HG03159 (cell line): ENCODE data around the gene RCAN2.
A peak's percentile ranks its signal among the peaks of the same experiment; 100 is the strongest.
"Not testable (repeated sequence)": the region's sequence is repeated elsewhere in the genome, so short reads cannot be mapped to it uniquely, and the experiment has no call there.

ENCODE experiments used
- ATAC-seq: cut with Tn5 transposase; IDR thresholded peaks from one replicate; pipeline ENCODE4 v1.9.1; 2021; ENCODE audit warnings: mild to moderate bottlenecking, moderate library complexity; ENCODE audit not compliant: unreplicated experiment

RCAN2 gene

GRCh38 chr6:46338131-46338530 is 153.1 kb downstream of the RCAN2 start:
- peak; percentile 88 for ATAC-seq

GRCh38 chr6:46334442-46334841 is 156.8 kb downstream of the RCAN2 start:
- no peak for ATAC-seq

- no peak for ATAC-seq
Observed at GRCh38 chr6:46333481-46333880, 157.8 kb downstream of the RCAN2 start.

- ATAC-seq = not testable (repeated sequence)
Observed at GRCh38 chr6:46332448-46332847, 158.8 kb downstream of the RCAN2 start.

- ATAC-seq = no peak
Observed at GRCh38 chr6:46331461-46331860, 159.8 kb downstream of the RCAN2 start.

DNA sequence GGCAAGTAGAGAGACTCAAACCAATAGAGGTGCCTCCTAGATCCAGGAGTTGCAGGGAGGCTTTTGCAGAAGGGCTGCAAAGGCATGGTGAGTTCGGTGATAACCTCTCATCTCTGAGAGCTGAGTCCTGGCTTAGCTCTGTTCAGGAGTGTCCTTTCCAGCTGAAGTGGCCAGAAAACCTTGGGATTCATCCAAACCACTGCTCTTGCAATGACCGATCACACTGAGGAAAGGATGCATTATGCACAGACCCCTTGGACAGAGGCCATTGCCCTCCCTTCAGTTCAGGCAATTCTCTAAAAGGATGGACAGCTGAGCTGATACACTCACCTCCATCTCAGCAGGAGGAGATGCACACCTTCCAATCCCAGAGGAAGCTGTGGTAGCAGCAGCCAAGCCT is 161.7 kb downstream of the RCAN2 start:
- no peak for ATAC-seq

DNA sequence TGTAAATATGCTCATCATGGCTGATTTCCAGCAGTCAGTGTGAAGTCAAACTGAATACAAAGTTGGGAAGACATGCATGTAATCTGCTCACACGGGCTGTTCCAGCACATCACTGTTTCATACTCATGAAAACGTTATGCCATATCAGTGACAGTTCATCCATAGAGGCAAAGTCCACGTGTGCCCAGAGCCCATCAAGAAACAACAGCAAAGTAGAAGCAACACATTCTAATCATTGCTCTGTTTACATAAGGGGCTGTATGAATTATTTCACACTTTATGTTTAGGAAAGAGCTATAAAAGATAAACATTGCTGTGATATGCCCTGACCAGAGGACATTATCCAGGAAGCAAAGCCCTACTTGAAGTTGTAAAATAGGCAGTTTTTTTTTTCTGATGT is 163.5 kb downstream of the RCAN2 start:
- ATAC-seq = no peak

- no peak for ATAC-seq
Observed at GRCh38 chr6:46325561-46326530, 165.4 kb downstream of the RCAN2 start.

- ATAC-seq = no peak
Observed at GRCh38 chr6:46324706-46325105, 166.5 kb downstream of the RCAN2 start.

- ATAC-seq = no peak
Observed at GRCh38 chr6:46323966-46324622, 167.2 kb downstream of the RCAN2 start.

GRCh38 chr6:46323312-46323965 is 167.8 kb downstream of the RCAN2 start:
- no peak for ATAC-seq

GRCh38 chr6:46320505-46320904 is 170.7 kb downstream of the RCAN2 start:
- no peak for ATAC-seq

- no peak for ATAC-seq
Observed at GRCh38 chr6:46315589-46315988, 175.7 kb downstream of the RCAN2 start.

GRCh38 chr6:46312654-46313053 is 178.6 kb downstream of the RCAN2 start:
- ATAC-seq = no peak

- no peak for ATAC-seq
Observed at GRCh38 chr6:46310196-46310595, 181.1 kb downstream of the RCAN2 start.

GRCh38 chr6:46306431-46306830 is 184.8 kb downstream of the RCAN2 start:
- no peak for ATAC-seq

DNA sequence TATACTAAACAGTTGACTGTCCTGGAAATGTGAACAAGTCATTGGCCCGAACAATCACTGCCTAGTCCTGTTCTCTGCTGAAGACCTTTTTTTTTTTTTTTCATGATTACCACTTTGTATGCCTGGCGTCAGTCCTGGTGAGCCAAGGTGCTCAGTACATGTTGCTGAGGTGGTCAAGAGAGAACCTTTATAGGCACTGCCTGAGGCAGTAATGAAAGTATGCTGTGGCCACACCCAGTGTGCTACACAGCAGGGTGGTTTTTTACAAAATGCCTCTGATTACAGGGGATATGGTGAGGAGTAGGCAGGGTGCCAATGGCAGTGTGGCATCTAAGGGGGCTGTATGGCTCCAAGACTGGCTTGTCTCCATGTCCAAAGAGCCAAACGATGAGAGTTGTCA is 185.4 kb downstream of the RCAN2 start:
- no peak for ATAC-seq

GRCh38 chr6:46305236-46305635 is 186.0 kb downstream of the RCAN2 start:
- ATAC-seq = no peak

DNA sequence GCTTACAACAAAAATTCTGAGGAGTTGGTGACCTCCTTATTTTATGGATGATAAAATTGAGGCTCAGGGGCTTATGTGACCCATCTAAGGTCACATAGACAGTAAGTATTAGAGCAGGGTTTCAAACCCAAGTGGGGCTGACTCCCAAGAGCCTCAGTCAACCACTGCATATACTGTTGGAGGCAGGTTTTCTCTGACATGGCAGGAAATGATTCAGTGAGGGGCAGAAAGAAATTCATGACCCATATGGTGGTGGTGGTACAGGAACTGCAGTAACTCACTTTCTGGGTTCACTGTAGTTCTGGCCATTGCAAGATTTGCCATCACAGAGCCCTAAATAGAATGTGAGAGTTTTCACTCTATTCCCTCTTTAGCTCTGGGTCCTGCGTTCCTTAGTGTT is 188.4 kb downstream of the RCAN2 start:
- no peak for ATAC-seq

GRCh38 chr6:46302176-46302575 is 189.1 kb downstream of the RCAN2 start:
- ATAC-seq = no peak

- ATAC-seq = no peak
Observed at GRCh38 chr6:46299253-46299652, 192.0 kb downstream of the RCAN2 start.

DNA sequence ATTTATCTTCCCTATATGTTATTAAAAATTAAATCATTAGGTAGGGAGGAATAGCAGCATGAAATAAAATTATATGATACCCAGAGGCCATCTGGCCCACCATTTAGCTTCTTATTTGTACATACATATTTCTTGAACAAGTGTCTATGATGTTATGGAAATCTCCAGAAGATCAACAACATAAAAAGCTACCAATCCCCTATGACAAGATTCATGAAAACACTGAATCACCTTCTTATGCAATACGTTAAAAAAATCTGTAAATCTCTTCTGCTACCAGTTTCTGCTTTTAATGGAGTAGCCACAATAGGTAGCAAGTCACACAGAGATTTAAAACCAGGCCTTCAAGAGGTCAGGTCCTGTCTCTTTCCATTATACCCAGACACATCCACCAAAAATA is 194.7 kb downstream of the RCAN2 start:
- ATAC-seq = no peak
